Glomerular endothelial cell (primary cell): ENCODE measurements around the gene EPB42. TPM values are rescaled to one million over a fixed set of nuclear protein-coding genes. Genes with fewer than 3 reads are reported as not detected.

Experiments used
- DNase-seq: peaks from one replicate; pipeline ENCODE4 v3.0.0-alpha.2; 2011; ENCODE audit warnings: low read depth, low spot score; ENCODE audit errors: extremely low read depth
- total RNA-seq: library from RNA; depleted of rRNA; stranded (reverse); fragments of >200 nt; gene quantifications from 2 replicates; pipeline ENCODE4 v1.2.3, GENCODE V29; 2015

Gene EPB42
- total RNA-seq, result not detected in 2 replicates

- DNase-seq, result no peak
Observed at GRCh38 chr15:43220991-43221403, at the start of gene EPB42. Gene EPB42, minus strand, starts transcription at chr15:43221018. Its CDS starts 193 bp downstream, at chr15:43220825.

GRCh38 chr15:43270113-43270665, 49.4 kb upstream of the EPB42 start:
- no peak for DNase-seq

- DNase-seq, result no peak
Observed at GRCh38 chr15:43268111-43269105, 47.6 kb upstream of the EPB42 start.

GRCh38 chr15:43267439-43267838, 46.6 kb upstream of the EPB42 start:
- no peak for DNase-seq

- DNase-seq, result no peak
Observed at GRCh38 chr15:43266834-43267233, 46.0 kb upstream of the EPB42 start, which contains the start of gene TGM5. Gene TGM5, minus strand, starts transcription at chr15:43266928. Its CDS starts 79 bp downstream, at chr15:43266849.

- DNase-seq, result no peak
Observed at GRCh38 chr15:43266386-43266785, 45.6 kb upstream of the EPB42 start.

GRCh38 chr15:43260011-43260615, 39.3 kb upstream of the EPB42 start:
- DNase-seq, result no peak

GRCh38 chr15:43258781-43259180, 38.0 kb upstream of the EPB42 start:
- no peak for DNase-seq

- no peak for DNase-seq
Observed at GRCh38 chr15:43256341-43256740, 35.5 kb upstream of the EPB42 start.

GRCh38 chr15:43255376-43255775, 34.6 kb upstream of the EPB42 start:
- DNase-seq, result no peak

- no peak for DNase-seq
Observed at GRCh38 chr15:43253431-43254403, 32.9 kb upstream of the EPB42 start.

- no peak for DNase-seq
Observed at GRCh38 chr15:43251871-43252250, 31.0 kb upstream of the EPB42 start.

GRCh38 chr15:43251185-43251870, 30.5 kb upstream of the EPB42 start:
- DNase-seq, result no peak

GRCh38 chr15:43250785-43251184, 30.0 kb upstream of the EPB42 start:
- DNase-seq, result no peak

- DNase-seq, result no peak
Observed at GRCh38 chr15:43249699-43250203, 28.9 kb upstream of the EPB42 start.

GRCh38 chr15:43249236-43249635, 28.4 kb upstream of the EPB42 start:
- DNase-seq, result no peak

- DNase-seq, result no peak
Observed at GRCh38 chr15:43246261-43246774, 25.5 kb upstream of the EPB42 start.

- DNase-seq, result no peak
Observed at GRCh38 chr15:43244092-43244491, 23.3 kb upstream of the EPB42 start.

- no peak for DNase-seq
Observed at GRCh38 chr15:43243020-43243645, 22.3 kb upstream of the EPB42 start.
